NT2/D1 (cell line): ENCODE results near the gene CDHR3.

Experiments
- YY1 ChIP-seq: IDR thresholded peaks from 2 replicates; pipeline ENCODE4 v1.6.1; 2011; ENCODE audit not compliant: insufficient read length, insufficient read depth
- ZNF274 ChIP-seq: IDR thresholded peaks from 2 replicates; pipeline ENCODE4 v1.6.1; 2011; ENCODE audit warnings: mild to moderate bottlenecking, low read depth, low read length

GRCh38 chr7:106021151-106022067 lies 58.3 kb downstream of the CDHR3 start:
- TF ChIP-seq YY1, result no peak
- TF ChIP-seq ZNF274, result no peak
